ENCODE measurements around the gene SLC6A3. TPM values are rescaled to one million over a fixed set of nuclear protein-coding genes. Genes with fewer than 3 reads are reported as not detected.

The SLC6A3 gene
- total and polyA plus RNA-seq, 2 of the 13 experiments (the other 11 are each of a cell fraction or from before 2014, with no cell fraction given), result 0.01 TPM; not detected in 1

GRCh38 chr5:1479581-1480188 is 34.4 kb upstream of the SLC6A3 start (continued):
- no peak for TF ChIP-seq PRMT3 (CRISPR knock-in tag; IDR thresholded peaks at IDR 0.05; ENCODE audit: borderline replicate concordance, low read depth)
- TF ChIP-seq FOXM1 (CRISPR knock-in tag; IDR thresholded peaks at IDR 0.05), result no peak
- TF ChIP-seq ZBTB44 (CRISPR knock-in tag; IDR thresholded peaks at IDR 0.05), result no peak
- no peak for TF ChIP-seq YEATS2 (CRISPR knock-in tag; IDR thresholded peaks at IDR 0.05; ENCODE audit: borderline replicate concordance)
- no peak for TF ChIP-seq NR3C1 (CRISPR knock-in tag; IDR thresholded peaks at IDR 0.05)
- TF ChIP-seq GMEB1 (CRISPR knock-in tag; IDR thresholded peaks at IDR 0.05; ENCODE audit: borderline replicate concordance), result no peak
- TF ChIP-seq, protein P1, sequence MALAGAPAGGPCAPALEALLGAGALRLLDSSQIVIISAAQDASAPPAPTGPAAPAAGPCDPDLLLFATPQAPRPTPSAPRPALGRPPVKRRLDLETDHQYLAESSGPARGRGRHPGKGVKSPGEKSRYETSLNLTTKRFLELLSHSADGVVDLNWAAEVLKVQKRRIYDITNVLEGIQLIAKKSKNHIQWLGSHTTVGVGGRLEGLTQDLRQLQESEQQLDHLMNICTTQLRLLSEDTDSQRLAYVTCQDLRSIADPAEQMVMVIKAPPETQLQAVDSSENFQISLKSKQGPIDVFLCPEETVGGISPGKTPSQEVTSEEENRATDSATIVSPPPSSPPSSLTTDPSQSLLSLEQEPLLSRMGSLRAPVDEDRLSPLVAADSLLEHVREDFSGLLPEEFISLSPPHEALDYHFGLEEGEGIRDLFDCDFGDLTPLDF (CRISPR knock-in tag; IDR thresholded peaks at IDR 0.05), result no peak
- no peak for TF ChIP-seq ZNF30 (CRISPR knock-in tag; IDR thresholded peaks at IDR 0.05)
- no peak for TF ChIP-seq KAT2B (IDR thresholded peaks at IDR 0.05; ENCODE audit: borderline replicate concordance, low read depth, low read length)
- TF ChIP-seq ZNF547 (CRISPR knock-in tag; IDR thresholded peaks at IDR 0.05), result no peak
